Pancreas (tissue), 10 donors: ENCODE results near the gene GNAQ. TPM values are rescaled to one million over a fixed set of nuclear protein-coding genes. Genes with fewer than 3 reads are reported as not detected.

Source experiments
- ATAC-seq, 4 donors: fragments of 200-7000 bp; cut with Tn5 transposase; one replicate each; pipeline versions ENCODE4 v1.8.0 to v1.9.1; 2020; ENCODE audit warnings: mild to moderate bottlenecking in 4 of 4, moderate library complexity in 4 of 4
- DNase-seq, 6 donors: peaks; one replicate each; pipeline ENCODE4 v3.0.0-alpha.2; 2020
- FAIRE-seq: peaks from 2 replicates; lab custom pipeline; 2012; peaks lifted over from hg19 to GRCh38; lab: Jason Lieb, UNC
- H3K27ac ChIP-seq, 4 donors: fragments of 200-600 bp; sonication (generic); 1 replicate in 3 of 4; 2 replicates in 1 of 4; pipeline versions ENCODE4 v1.5.0 to v1.8.0; 2020
- H3K27me3 ChIP-seq, 4 donors: fragments of 200-600 bp; one replicate each; pipeline ENCODE4 v1.8.0; 2021
- H3K36me3 ChIP-seq, 3 donors: fragments of 200-600 bp; sonication (generic) in 1 of 3; one replicate each; pipeline versions ENCODE4 v1.5.0 to v1.8.0; 2020 to 2021
- H3K4me1 ChIP-seq, 3 donors: fragments of 200-600 bp; one replicate each; pipeline ENCODE4 v1.8.0; 2021
- H3K4me3 ChIP-seq, 4 donors: fragments of 200-600 bp; sonication (generic) in 2 of 4; one replicate each; pipeline versions ENCODE4 v1.5.0 to v1.8.0; 2020 to 2021
- H3K9me3 ChIP-seq, 4 donors: fragments of 200-600 bp; one replicate each; pipeline ENCODE4 v1.8.0; 2021
- WGBS, 2 donors: extraction: QIAGEN DNeasy Blood & Tissue Kit; methylation state at CpG; one replicate each; pipeline ENCODE4 v1.1.7; 2013; 5-methylcytosine and 5-hydroxymethylcytosine counted together
- intact Hi-C, 3 donors: fragments of 100-400 bp; cut with DNase I; formaldehyde crosslinking; loops; one replicate each; pipeline versions ENCODE4 v1.11.1 to v1.14.2; 2022
- polyA plus RNA-seq, 2 donors: library from polyadenylated mRNA; stranded (reverse); fragments of 200-250 nt; gene quantifications; one replicate each; pipeline ENCODE4 v1.2.3, GENCODE V29; 2013
- total RNA-seq, 6 donors: library from RNA; stranded (reverse); fragmentation: NEBNext Ultra II Directional in 4 of 6; extraction: Animal tissue kit (Norgen Biotek cat#: 25700) in 4 of 6; gene quantifications; one replicate each; pipeline versions ENCODE4 v1.2.1 to v1.2.4, GENCODE V29; 2021 to 2023
- TF ChIP-seq, protein P1 (sequence below), 4 donors: fragments of 200-600 bp; sonication (generic) in 3 of 4; IDR thresholded peaks; one replicate each; pipeline versions ENCODE4 v1.5.0 to v1.8.0; 2021; ENCODE audit warnings: antibody characterized with exemption in 4 of 4
- donor health status: healthy with polysubstance abuse.
- donor health status: DM: no; HTN: no; CAD: no; lungs with moderate emphysema.
- donor health status: DM: no; HTN: no; CAD: no.
- donor health status: control.
- donor health status: control.
- donor health status: Bipolar disorder and iron deficiency.
- donor health status: DM: yes; HTN: yes; CAD: no.
- donor health status: DM: no; HTN: no; CAD: no.
- donor health status: DM: no; HTN: no; CAD: no.
- donor health status: DM: yes; HTN: yes; CAD: no.

GNAQ gene
- total and polyA plus RNA-seq, 8 donors: 6.7 to 33.8 (median 18.2) TPM

DNA sequence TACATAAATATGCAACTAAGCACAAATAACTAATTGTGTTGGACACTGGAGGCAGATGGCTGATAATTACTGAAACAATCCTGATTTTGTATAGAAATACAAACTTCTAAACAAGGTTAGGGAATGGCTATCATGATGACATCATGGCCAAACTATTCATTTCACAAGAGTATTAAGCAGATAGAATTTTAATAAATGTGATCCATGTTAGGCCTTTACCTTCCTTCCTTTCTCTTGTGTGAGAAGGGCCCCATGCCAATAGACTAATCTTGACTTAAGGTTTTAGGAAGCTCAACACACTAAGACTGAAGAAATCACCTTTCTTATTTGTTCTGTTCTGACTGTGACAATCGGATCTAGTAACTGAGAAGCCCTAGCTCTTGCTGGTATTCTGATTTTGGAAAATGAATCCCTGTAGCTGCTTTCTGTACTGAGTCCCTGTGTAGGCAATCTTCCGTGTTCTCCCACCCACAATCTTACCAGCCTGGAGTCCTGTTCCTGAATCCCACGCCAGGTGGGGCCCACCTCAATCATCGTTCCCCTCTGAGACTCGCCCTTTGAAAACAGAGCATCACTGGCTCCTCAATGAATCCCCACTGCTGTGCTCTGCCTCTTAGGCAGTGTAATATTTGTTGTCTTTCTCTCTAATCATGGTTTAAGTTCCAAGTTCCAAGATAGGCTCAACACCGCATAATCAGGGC, 214.8 kb downstream of the GNAQ start:
- no peaks in the 10 kb centered on the region for H3K9me3 ChIP-seq
- H3K4me3 ChIP-seq: no peak overlapping the region
- no peaks in the 10 kb centered on the region for H3K4me1 ChIP-seq
- no peak for DNase-seq
- WGBS, 2 donors: 94 to 96% methylated on average over 6 of the region's 6 CpGs
- no peak for ATAC-seq
- TF ChIP-seq, protein P1, sequence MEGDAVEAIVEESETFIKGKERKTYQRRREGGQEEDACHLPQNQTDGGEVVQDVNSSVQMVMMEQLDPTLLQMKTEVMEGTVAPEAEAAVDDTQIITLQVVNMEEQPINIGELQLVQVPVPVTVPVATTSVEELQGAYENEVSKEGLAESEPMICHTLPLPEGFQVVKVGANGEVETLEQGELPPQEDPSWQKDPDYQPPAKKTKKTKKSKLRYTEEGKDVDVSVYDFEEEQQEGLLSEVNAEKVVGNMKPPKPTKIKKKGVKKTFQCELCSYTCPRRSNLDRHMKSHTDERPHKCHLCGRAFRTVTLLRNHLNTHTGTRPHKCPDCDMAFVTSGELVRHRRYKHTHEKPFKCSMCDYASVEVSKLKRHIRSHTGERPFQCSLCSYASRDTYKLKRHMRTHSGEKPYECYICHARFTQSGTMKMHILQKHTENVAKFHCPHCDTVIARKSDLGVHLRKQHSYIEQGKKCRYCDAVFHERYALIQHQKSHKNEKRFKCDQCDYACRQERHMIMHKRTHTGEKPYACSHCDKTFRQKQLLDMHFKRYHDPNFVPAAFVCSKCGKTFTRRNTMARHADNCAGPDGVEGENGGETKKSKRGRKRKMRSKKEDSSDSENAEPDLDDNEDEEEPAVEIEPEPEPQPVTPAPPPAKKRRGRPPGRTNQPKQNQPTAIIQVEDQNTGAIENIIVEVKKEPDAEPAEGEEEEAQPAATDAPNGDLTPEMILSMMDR (IDR thresholded peaks at IDR 0.05): no peak
- H3K36me3 ChIP-seq: no peaks in the 10 kb centered on the region
- no peak overlapping the region for H3K27ac ChIP-seq
- no peak for FAIRE-seq
- H3K27me3 ChIP-seq: no peaks in the 10 kb centered on the region
- intact Hi-C loops: no loop called here

DNA sequence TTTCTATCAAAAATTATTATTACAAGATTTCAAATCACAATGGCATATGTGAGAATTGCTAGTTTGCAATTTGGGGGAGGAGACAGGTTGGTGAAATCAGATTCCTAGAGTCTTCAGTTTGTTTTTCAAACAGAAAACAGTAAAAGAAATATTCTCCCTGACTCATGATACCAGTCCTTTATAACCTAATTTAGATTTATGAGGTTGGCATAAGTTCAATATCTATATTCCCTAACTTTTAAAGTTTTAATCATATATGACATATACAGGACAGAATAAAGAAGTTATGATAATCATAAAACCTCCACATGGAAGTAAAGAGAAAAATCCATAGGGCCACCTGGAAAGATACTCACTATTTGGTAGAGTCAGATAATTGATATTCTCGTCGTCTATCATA, 216.4 kb downstream of the GNAQ start:
- Histone ChIP-seq H3K36me3 (no peaks in the 10 kb centered on the region), H3K27me3 (no peaks in the 10 kb centered on the region), H3K4me3 (no peak overlapping the region), H3K27ac (no peak overlapping the region), H3K9me3 (no peaks in the 10 kb centered on the region), H3K4me1 (no peaks in the 10 kb centered on the region)
- DNase-seq (no peak), ATAC-seq (no peak), FAIRE-seq (no peak)
- intact Hi-C loops: no loop called here
- WGBS, 2 donors: 86 to 93% methylated on average over 2 of the region's 2 CpGs
- TF ChIP-seq, protein P1 (IDR thresholded peaks at IDR 0.05): no peak

DNA sequence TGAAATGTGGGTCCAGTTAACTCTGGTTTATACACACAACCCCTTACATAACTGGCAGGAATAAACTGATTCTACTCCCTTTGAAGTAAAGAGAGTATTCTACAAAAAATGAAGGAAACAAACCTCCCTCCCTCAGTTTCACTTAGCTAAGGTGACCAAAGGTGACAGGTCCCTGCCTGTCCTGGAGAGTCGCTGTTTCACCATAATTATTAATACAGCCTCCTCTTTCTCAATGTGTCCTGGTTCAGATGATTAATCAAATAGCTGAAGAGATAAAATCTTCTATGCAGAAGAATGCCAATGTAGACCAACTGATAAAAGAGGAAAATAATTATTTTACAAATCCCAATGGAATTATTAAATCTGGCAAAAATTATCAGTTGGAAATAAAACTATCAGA, 219.8 kb downstream of the GNAQ start:
- Histone ChIP-seq H3K4me3 (no peak overlapping the region), H3K9me3 (no peaks in the 10 kb centered on the region), H3K36me3 (no peaks in the 10 kb centered on the region), H3K27me3 (no peaks in the 10 kb centered on the region), H3K27ac (no peak overlapping the region), H3K4me1 (peaks cover 0 to 3% (median 0%) of the 10 kb centered on the region in 3 donors)
- ATAC-seq: no peak
- 93 to 97% methylated on average over 1 of the region's 1 CpG for WGBS, 2 donors
- no peak for FAIRE-seq
- TF ChIP-seq, protein P1 (IDR thresholded peaks at IDR 0.05): no peak
- DNase-seq: no peak
- intact Hi-C loops: no loop called here

DNA sequence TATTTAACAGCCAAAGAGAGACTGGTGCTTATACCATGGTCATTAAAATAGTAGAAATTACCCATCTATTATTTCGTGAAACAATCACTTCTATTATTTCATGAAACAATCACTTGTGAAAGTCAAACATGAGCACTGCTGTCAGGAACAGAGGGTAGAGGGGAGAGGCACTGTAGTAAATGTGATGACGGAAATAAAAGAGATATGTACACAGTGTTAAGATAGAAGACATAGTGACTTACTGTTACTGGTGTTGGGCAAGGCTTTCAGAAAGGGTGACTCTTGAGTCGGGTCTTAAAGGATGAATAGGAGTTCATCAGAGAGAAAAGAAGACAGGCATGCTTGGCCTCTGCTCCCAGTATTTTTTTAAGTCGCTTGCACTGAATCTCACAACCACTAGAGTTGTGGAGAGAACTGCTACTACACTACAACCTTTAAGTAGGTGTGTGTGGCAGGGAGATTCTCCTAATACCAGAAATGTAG, 220.9 kb downstream of the GNAQ start:
- TF ChIP-seq, protein P1 (IDR thresholded peaks at IDR 0.05): no peak
- H3K4me1 ChIP-seq: peaks cover 0 to 3% (median 0%) of the 10 kb centered on the region in 3 donors
- H3K27ac ChIP-seq: no peak overlapping the region
- no peak overlapping the region for H3K4me3 ChIP-seq
- no peaks in the 10 kb centered on the region for H3K36me3 ChIP-seq
- no peaks in the 10 kb centered on the region for H3K27me3 ChIP-seq
- intact Hi-C loops: no loop called here
- no peak for DNase-seq
- FAIRE-seq: no peak
- no peak for ATAC-seq
- WGBS, 2 donors: 77 to 92% methylated on average over 4 of the region's 4 CpGs
- H3K9me3 ChIP-seq: no peaks in the 10 kb centered on the region

DNA sequence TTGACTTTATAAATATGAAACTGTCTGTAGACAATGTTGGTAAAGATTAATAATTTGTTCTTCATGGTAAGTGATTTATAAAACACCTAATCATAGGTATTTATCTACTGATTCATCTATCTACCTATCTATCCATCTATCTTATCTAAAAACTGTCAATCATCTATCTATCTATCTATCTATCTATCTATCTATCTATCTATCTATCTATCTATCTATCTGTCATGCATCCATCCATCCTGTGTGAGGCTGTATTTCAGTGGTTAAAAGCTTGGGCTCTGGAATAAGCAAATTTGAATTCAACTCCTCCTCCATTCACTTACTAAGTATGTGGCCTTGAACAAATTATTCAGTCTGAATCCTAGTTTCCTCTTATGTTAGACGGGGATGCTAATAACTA, 221.6 kb downstream of the GNAQ start:
- ATAC-seq: no peak
- Histone ChIP-seq H3K4me1 (peaks cover 0 to 3% (median 0%) of the 10 kb centered on the region in 3 donors), H3K27ac (no peak overlapping the region), H3K9me3 (no peaks in the 10 kb centered on the region), H3K27me3 (no peaks in the 10 kb centered on the region), H3K4me3 (no peak overlapping the region), H3K36me3 (no peaks in the 10 kb centered on the region)
- FAIRE-seq: no peak
- no peak for DNase-seq
- WGBS, 2 donors: 80 to 86% methylated on average over 1 of the region's 1 CpG
- intact Hi-C loops: no loop called here
- TF ChIP-seq, protein P1 (IDR thresholded peaks at IDR 0.05): no peak
